ENCODE measurements around the gene TIMM44. TPM values are rescaled to one million over a fixed set of nuclear protein-coding genes. Genes with fewer than 3 reads are reported as not detected.

TIMM44 gene
- total RNA-seq, 1 donor from 2014 or later, result 151 TPM

- Histone ChIP-seq H3K27ac (no peak overlapping the region), H3K4me1 (peaks cover 0 to 13% of the 10 kb centered on the region in 2 donors), H3K9me3 (no peaks in the 10 kb centered on the region), H3K27me3 (no peaks in the 10 kb centered on the region), H3K4me3 (no peak overlapping the region), H3K36me3 (peaks cover 39 to 41% of the 10 kb centered on the region in 2 donors)
- intact Hi-C loops (cut with DNase I), result no loop called here
- TF ChIP-seq, protein P1, sequence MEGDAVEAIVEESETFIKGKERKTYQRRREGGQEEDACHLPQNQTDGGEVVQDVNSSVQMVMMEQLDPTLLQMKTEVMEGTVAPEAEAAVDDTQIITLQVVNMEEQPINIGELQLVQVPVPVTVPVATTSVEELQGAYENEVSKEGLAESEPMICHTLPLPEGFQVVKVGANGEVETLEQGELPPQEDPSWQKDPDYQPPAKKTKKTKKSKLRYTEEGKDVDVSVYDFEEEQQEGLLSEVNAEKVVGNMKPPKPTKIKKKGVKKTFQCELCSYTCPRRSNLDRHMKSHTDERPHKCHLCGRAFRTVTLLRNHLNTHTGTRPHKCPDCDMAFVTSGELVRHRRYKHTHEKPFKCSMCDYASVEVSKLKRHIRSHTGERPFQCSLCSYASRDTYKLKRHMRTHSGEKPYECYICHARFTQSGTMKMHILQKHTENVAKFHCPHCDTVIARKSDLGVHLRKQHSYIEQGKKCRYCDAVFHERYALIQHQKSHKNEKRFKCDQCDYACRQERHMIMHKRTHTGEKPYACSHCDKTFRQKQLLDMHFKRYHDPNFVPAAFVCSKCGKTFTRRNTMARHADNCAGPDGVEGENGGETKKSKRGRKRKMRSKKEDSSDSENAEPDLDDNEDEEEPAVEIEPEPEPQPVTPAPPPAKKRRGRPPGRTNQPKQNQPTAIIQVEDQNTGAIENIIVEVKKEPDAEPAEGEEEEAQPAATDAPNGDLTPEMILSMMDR (IDR thresholded peaks at IDR 0.05), result no peak
- no peak for DNase-seq (ENCODE audit: low spot score in 2 of 2)
Observed at GRCh38 chr19:7940841-7941240, 2.6 kb downstream of the TIMM44 start.

DNA sequence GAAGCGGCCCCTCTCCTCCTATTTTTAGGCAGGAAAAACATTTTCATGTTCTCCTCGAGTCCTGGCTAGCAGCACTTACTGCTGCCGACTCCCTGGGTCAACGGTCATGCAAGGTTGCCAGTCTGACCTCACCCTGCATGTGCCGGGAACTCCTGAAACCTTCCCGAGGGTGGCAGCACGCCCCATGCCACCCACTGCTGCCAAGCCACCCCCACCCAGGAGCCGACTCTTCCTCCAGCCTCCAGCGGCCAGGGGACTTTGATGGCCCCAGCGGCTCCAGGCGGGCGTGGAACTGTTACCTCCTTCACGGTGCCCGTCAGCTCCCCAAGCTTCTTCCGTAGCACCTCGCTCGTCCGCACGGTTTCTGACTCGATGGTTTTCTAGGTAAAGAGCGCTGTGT, 8.7 kb downstream of the TIMM44 start:
- no peaks in the 10 kb centered on the region for H3K27me3 ChIP-seq
- TF ChIP-seq, protein P1 (IDR thresholded peaks at IDR 0.05), result no peak
- intact Hi-C loops (cut with DNase I), result no loop called here
- peaks cover under 1 to 18% of the 10 kb centered on the region in 2 donors for H3K4me1 ChIP-seq
- DNase-seq (ENCODE audit: low spot score in 2 of 2), result no peak
- peaks cover 75 to 76% of the 10 kb centered on the region in 2 donors for H3K36me3 ChIP-seq
- no peak overlapping the region for H3K27ac ChIP-seq
- no peak overlapping the region for H3K4me3 ChIP-seq
- no peaks in the 10 kb centered on the region for H3K9me3 ChIP-seq

DNA sequence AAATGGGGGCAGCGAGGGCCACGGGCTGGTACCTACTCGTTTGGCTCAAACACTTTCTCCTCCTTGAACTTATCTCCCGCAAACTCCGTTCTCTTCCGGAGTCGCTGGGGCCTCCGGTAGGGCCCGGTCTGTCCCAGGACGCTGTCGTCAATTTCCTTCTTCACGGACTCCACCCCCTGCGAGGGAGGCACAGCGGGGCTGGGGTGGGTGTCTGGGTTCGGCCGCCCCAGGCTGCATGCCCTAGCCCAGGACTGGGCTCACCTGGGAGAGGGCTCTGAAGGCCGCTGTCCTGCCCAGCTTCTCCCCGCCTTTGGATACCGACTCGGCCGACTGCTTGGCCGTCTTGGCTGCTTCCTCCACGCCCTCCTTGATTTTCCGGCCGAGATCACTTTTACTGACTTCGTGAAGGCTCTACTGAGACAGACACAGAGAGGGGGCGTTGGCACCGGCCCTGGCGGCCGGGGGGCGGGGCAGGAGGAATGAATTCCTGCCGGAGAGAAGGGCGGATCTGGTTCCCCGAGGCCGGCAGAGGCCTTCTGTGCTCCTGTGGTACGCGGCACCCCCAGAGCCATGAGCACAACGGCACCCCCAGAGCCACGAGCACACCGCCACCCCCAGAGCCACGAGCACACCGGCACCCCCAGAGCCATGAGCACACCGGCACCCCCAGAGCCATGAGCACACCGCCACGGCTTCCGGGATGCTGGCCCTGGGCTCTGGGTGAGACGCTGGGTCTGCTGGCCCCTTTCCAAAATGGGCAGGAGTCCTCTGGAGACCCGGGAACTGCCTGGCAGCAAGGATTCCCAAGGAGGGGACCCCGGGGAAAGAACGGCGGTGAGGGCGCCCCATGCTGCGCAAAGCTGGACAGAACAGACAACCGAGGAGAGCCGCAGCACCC, 9.4 kb downstream of the TIMM44 start:
- Histone ChIP-seq H3K27me3 (no peaks in the 10 kb centered on the region), H3K4me3 (no peak overlapping the region), H3K4me1 (peaks cover 7 to 25% of the 10 kb centered on the region in 2 donors), H3K36me3 (peaks cover 73 to 76% of the 10 kb centered on the region in 2 donors), H3K27ac (no peak overlapping the region), H3K9me3 (no peaks in the 10 kb centered on the region)
- intact Hi-C loops (cut with DNase I), result no loop called here
- TF ChIP-seq, protein P1 (IDR thresholded peaks at IDR 0.05), result no peak
- no peak for DNase-seq (ENCODE audit: low spot score in 2 of 2)

- TF ChIP-seq, protein P1 (IDR thresholded peaks at IDR 0.05), result no peak
- Histone ChIP-seq H3K4me3 (no peak overlapping the region), H3K4me1 (peaks cover 9 to 29% of the 10 kb centered on the region in 2 donors), H3K27me3 (no peaks in the 10 kb centered on the region), H3K9me3 (no peaks in the 10 kb centered on the region), H3K27ac (no peak overlapping the region), H3K36me3 (peaks cover 70 to 73% of the 10 kb centered on the region in 2 donors)
- no peak for DNase-seq (ENCODE audit: low spot score in 2 of 2)
- intact Hi-C loops (cut with DNase I), result no loop called here
Observed at GRCh38 chr19:7933411-7933810, 10.1 kb downstream of the TIMM44 start.

DNA sequence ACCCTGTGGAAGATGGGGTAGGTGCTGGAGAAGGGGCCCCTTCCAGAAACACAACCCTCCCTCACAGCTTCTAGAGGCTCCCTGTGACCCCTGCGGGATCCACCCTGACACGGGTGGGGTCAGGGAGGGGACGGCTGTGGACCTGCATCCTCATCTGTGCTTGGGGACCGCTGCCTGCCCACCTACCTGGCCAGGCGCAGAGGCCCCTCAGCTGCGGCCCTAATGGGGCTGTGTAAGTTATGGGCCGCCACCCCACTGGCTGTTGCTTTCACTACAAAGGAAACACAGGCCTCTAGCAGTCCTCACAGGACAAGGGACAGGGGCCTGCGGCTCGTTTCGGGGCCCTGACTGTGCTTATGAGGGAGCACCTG, 10.6 kb downstream of the TIMM44 start:
- Histone ChIP-seq H3K27ac (no peak overlapping the region), H3K9me3 (no peaks in the 10 kb centered on the region), H3K36me3 (peaks cover 65 to 70% of the 10 kb centered on the region in 2 donors), H3K4me3 (no peak overlapping the region), H3K27me3 (no peaks in the 10 kb centered on the region), H3K4me1 (peaks cover 9 to 34% of the 10 kb centered on the region in 2 donors)
- no peak for DNase-seq (ENCODE audit: low spot score in 2 of 2)
- TF ChIP-seq, protein P1 (IDR thresholded peaks at IDR 0.05), result no peak
- intact Hi-C loops (cut with DNase I), result no loop called here
